ENCODE measurements around the gene SYT12. TPM values are rescaled to one million over a fixed set of nuclear protein-coding genes. Genes with fewer than 3 reads are reported as not detected.

Gene SYT12
- total RNA-seq, 2 experiments from 2014 or later, result not detected

DNA sequence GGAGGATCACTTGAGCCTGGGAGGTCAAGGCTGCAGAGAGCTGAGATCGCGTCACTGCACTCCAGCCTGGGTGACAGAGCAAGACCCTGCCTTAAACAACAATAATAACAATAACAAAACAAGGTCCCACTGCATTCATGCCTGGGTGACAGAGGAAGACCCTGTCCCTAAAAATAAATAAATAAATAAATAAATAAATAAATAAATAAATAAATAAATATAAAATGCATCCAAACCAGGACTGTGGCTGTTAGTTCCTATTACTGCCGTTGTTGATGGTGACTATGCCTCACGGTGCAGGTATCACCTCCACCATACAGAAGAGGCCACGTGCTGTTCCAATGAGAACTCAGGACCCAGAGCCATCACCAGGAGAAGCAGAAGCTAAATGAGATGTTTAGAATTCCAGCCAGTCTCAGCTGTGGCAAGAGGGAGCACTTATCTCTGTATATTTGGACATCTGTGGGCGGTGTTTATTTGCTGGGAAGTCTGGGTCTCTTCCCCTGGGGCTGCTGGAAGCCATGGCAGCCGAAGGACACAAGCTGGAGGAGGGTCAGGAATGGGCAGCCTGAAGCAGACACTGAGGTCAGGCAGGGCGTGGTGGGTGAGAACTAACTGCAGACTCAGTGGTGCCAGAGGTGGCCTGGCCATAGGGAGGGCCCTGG, 26.2 kb upstream of the SYT12 start:
- TF ChIP-seq CTCF (IDR thresholded peaks at IDR 0.05), result no peak
- ATAC-seq (ENCODE audit: poor library complexity), result no peak
- DNase-seq, result no peak
- Mint-ChIP-seq H3K4me1 (ENCODE audit: low read depth) (no peaks in the 10 kb centered on the region), H3K4me3 (no peak overlapping the region), H3K36me3 (ENCODE audit: low read depth) (no peaks in the 10 kb centered on the region), H3K27ac (no peak overlapping the region), H3K9me3 (no peaks in the 10 kb centered on the region), H3K27me3 (peaks cover 12% of the 10 kb centered on the region)
- intact Hi-C loops (cut with DNase I, micrococcal nuclease), result no loop called here
- ChIA-PET CTCF (no interaction called here), POLR2A (no interaction called here)
- Histone ChIP-seq H3K27ac (ENCODE audit: low read depth in 1 of 2, low read length in 2 of 2) (no peak overlapping the region), H3K4me3 (ENCODE audit: low read length) (no peak overlapping the region), H3K27me3 (ENCODE audit: control insufficient read depth in 1 of 2, insufficient read depth in 2 of 2, low read length in 2 of 2) (peaks cover 0 to 3% of the 10 kb centered on the region in 2 experiments), H3K4me1 (ENCODE audit: insufficient read depth, low read length) (no peaks in the 10 kb centered on the region), H3K9me3 (ENCODE audit: control insufficient read depth in 1 of 2, insufficient read depth in 1 of 2, low read length in 2 of 2) (no peaks in the 10 kb centered on the region), H3K36me3 (ENCODE audit: insufficient read depth, low read length) (no peaks in the 10 kb centered on the region)

GRCh38 chr11:66999555-66999954, 23.4 kb upstream of the SYT12 start:
- Mint-ChIP-seq H3K27me3 (peaks cover 7% of the 10 kb centered on the region), H3K36me3 (ENCODE audit: low read depth) (no peaks in the 10 kb centered on the region), H3K4me1 (ENCODE audit: low read depth) (no peaks in the 10 kb centered on the region), H3K4me3 (no peak overlapping the region), H3K9me3 (no peaks in the 10 kb centered on the region), H3K27ac (no peak overlapping the region)
- Histone ChIP-seq H3K4me3 (ENCODE audit: low read length) (no peak overlapping the region), H3K4me1 (ENCODE audit: insufficient read depth, low read length) (no peaks in the 10 kb centered on the region), H3K36me3 (ENCODE audit: insufficient read depth, low read length) (no peaks in the 10 kb centered on the region), H3K9me3 (ENCODE audit: control insufficient read depth in 1 of 2, insufficient read depth in 1 of 2, low read length in 2 of 2) (no peaks in the 10 kb centered on the region), H3K27ac (ENCODE audit: low read depth in 1 of 2, low read length in 2 of 2) (no peak overlapping the region), H3K27me3 (ENCODE audit: control insufficient read depth in 1 of 2, insufficient read depth in 2 of 2, low read length in 2 of 2) (no peaks in the 10 kb centered on the region)
- CTCF ChIA-PET, result no interaction called here
- TF ChIP-seq CTCF (IDR thresholded peaks at IDR 0.05), result no peak
- DNase-seq (no peak), ATAC-seq (ENCODE audit: poor library complexity) (no peak)
- intact Hi-C loops (cut with DNase I, micrococcal nuclease), result no loop called here
- POLR2A ChIA-PET, result no interaction called here

DNA sequence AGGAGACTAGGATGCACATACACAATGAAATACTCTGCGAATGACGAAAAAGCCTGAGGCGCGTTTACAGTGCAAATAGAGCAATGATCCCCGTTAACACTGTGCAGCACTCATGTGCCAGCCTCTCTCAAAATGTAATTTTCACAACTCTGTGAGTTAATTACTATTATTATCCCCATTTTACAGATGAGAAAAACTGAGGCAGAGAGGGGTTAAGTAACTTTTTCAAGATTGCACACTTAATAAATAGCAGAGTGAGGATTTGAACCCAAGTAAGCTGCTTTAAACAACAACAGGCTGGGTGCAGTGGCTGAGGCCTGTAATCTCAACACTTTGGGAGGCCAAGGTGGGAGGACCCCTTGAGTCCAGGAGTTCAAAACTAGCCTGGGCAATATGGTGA, 21.6 kb upstream of the SYT12 start:
- Mint-ChIP-seq H3K27ac (no peak overlapping the region), H3K4me1 (ENCODE audit: low read depth) (no peaks in the 10 kb centered on the region), H3K4me3 (no peak overlapping the region), H3K9me3 (no peaks in the 10 kb centered on the region), H3K27me3 (peaks cover 7% of the 10 kb centered on the region), H3K36me3 (ENCODE audit: low read depth) (no peaks in the 10 kb centered on the region)
- H3K36me3 ChIP-seq (ENCODE audit: insufficient read depth, low read length), result no peaks in the 10 kb centered on the region
- ChIA-PET POLR2A (no interaction called here), CTCF (no interaction called here)
- H3K27ac ChIP-seq (ENCODE audit: low read depth in 1 of 2, low read length in 2 of 2), result no peak overlapping the region
- H3K4me1 ChIP-seq (ENCODE audit: insufficient read depth, low read length), result no peaks in the 10 kb centered on the region
- TF ChIP-seq CTCF (IDR thresholded peaks at IDR 0.05), result no peak
- no peak for DNase-seq
- no peaks in the 10 kb centered on the region for H3K27me3 ChIP-seq (ENCODE audit: control insufficient read depth in 1 of 2, insufficient read depth in 2 of 2, low read length in 2 of 2)
- intact Hi-C loops (cut with DNase I, micrococcal nuclease), result no loop called here
- no peak for ATAC-seq (ENCODE audit: poor library complexity)
- no peaks in the 10 kb centered on the region for H3K9me3 ChIP-seq (ENCODE audit: control insufficient read depth in 1 of 2, insufficient read depth in 1 of 2, low read length in 2 of 2)
- H3K4me3 ChIP-seq (ENCODE audit: low read length), result no peak overlapping the region
